ENCODE data around the gene DNPH1.

The DNPH1 gene

DNA sequence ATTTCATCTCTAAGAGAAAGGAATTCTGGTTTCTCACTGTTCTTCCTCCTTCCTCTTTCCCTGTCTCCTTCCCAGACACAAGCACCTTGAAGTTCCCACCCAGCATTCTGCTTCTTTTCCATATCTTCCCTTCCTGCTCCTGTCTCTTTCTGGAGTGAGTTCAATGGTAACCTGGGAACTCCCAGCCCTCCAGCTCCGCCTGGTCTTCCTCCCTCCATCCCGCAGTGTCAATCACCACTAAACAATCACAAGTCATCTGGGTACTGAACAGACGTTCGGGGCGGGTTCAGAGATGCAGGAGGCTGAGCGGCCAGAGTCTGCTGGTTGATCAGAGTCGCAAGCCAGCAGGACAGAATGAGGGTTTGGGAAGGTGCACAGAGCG lies 21.7 kb upstream of the DNPH1 start:
- TF ChIP-seq, protein P1, sequence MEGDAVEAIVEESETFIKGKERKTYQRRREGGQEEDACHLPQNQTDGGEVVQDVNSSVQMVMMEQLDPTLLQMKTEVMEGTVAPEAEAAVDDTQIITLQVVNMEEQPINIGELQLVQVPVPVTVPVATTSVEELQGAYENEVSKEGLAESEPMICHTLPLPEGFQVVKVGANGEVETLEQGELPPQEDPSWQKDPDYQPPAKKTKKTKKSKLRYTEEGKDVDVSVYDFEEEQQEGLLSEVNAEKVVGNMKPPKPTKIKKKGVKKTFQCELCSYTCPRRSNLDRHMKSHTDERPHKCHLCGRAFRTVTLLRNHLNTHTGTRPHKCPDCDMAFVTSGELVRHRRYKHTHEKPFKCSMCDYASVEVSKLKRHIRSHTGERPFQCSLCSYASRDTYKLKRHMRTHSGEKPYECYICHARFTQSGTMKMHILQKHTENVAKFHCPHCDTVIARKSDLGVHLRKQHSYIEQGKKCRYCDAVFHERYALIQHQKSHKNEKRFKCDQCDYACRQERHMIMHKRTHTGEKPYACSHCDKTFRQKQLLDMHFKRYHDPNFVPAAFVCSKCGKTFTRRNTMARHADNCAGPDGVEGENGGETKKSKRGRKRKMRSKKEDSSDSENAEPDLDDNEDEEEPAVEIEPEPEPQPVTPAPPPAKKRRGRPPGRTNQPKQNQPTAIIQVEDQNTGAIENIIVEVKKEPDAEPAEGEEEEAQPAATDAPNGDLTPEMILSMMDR (IDR thresholded peaks at IDR 0.05; ENCODE audit: low read length) = no peak
- TF ChIP-seq EZH2 (IDR thresholded peaks at IDR 0.05; ENCODE audit: borderline replicate concordance, low read length) = 0 out of 2 replicates have a peak, but pooled peaks have one; percentile 26
- H4K20me1 ChIP-seq (ENCODE audit: insufficient read depth, low read length) = no peaks in the 10 kb centered on the region
- H3F3A ChIP-seq (ENCODE audit: insufficient read depth, low read length) = no peaks in the 10 kb centered on the region
- H2AFZ ChIP-seq (ENCODE audit: low read length) = no peak overlapping the region
- H3K9ac ChIP-seq (ENCODE audit: low read length) = no peak overlapping the region
- no peak overlapping the region for H3K4me2 ChIP-seq (ENCODE audit: low read length)
- peaks cover 13% of the 10 kb centered on the region for H3K4me1 ChIP-seq (ENCODE audit: insufficient read depth, low read length, severe bottlenecking)
- no peaks in the 10 kb centered on the region for H3K36me3 ChIP-seq (ENCODE audit: insufficient read depth, low read length)
- no peak overlapping the region for H3K4me3 ChIP-seq (ENCODE audit: low read depth, low read length, poor library complexity, severe bottlenecking)
- H3K9me3 ChIP-seq (ENCODE audit: low read length) = no peaks in the 10 kb centered on the region
- H3K79me2 ChIP-seq (ENCODE audit: insufficient read depth, low read length) = no peaks in the 10 kb centered on the region
- H3K27me3 ChIP-seq (ENCODE audit: insufficient read depth, low read length) = peaks cover 12% of the 10 kb centered on the region; the same call in 1 of the 2 replicates
- H3K27ac ChIP-seq (ENCODE audit: low read depth, low read length, poor library complexity, severe bottlenecking) = no peak overlapping the region
- no peaks in the 10 kb centered on the region for H3K9me2 ChIP-seq (ENCODE audit: low read depth, low read length)

DNA sequence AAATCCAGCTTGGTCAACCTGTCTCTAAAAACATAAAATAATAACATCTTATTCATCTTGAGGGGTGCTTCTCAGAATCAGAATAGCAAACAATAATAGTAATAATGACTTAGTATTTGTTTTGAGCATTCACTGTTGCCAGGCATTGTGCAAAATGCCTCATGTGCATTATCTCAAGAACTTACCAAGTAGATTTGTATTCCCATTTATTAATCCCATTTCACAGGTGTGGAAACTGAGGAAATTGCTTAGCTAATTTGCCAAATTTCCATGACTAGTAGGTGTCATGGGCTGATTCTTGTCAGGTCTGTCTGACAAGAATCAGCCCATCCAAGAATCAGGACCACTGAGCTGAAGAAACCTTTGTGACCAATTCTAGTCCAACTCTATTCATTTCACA lies 19.5 kb upstream of the DNPH1 start:
- TF ChIP-seq, protein P1 (IDR thresholded peaks at IDR 0.05; ENCODE audit: low read length) = no peak
- no peak for TF ChIP-seq EZH2 (IDR thresholded peaks at IDR 0.05; ENCODE audit: borderline replicate concordance, low read length)
- Histone ChIP-seq H3K27ac (ENCODE audit: low read depth, low read length, poor library complexity, severe bottlenecking) (no peak overlapping the region), H3K36me3 (ENCODE audit: insufficient read depth, low read length) (no peaks in the 10 kb centered on the region), H3K27me3 (ENCODE audit: insufficient read depth, low read length) (peaks cover 15% of the 10 kb centered on the region; the same call in 1 of the 2 replicates), H2AFZ (ENCODE audit: low read length) (no peak overlapping the region), H3K4me1 (ENCODE audit: insufficient read depth, low read length, severe bottlenecking) (peaks cover 13% of the 10 kb centered on the region), H3K4me3 (ENCODE audit: low read depth, low read length, poor library complexity, severe bottlenecking) (no peak overlapping the region), H3K9ac (ENCODE audit: low read length) (no peak overlapping the region), H3K4me2 (ENCODE audit: low read length) (no peak overlapping the region), H3K9me3 (ENCODE audit: low read length) (no peaks in the 10 kb centered on the region), H3F3A (ENCODE audit: insufficient read depth, low read length) (no peaks in the 10 kb centered on the region), H3K9me2 (ENCODE audit: low read depth, low read length) (no peaks in the 10 kb centered on the region), H3K79me2 (ENCODE audit: insufficient read depth, low read length) (no peaks in the 10 kb centered on the region), H4K20me1 (ENCODE audit: insufficient read depth, low read length) (no peaks in the 10 kb centered on the region)

DNA sequence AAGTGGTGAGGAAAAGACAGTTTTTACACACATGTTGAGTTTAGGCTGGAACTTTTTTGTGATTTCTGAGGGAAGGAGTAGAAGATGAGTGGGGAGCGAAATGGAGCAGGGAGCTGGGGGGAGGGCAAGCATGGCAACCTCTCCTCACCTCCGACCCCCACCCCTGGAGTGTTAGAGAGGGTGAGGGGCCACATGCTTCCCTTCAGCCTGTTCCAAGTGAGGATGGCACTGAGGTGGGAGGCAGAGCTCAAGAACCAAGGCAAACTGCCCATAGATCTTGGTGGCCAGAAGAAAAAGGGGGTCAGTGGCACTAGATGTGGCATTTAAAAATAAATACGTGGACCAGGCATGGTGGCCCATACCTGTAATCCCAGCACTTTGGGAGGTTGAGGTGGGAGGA lies 18.8 kb upstream of the DNPH1 start:
- Histone ChIP-seq H3K9me2 (ENCODE audit: low read depth, low read length) (no peaks in the 10 kb centered on the region), H3K4me2 (ENCODE audit: low read length) (no peak overlapping the region; the same call in 1 of the 2 replicates), H3K4me3 (ENCODE audit: low read depth, low read length, poor library complexity, severe bottlenecking) (no peak overlapping the region), H3K9me3 (ENCODE audit: low read length) (no peaks in the 10 kb centered on the region), H3K27ac (ENCODE audit: low read depth, low read length, poor library complexity, severe bottlenecking) (no peak overlapping the region), H3K9ac (ENCODE audit: low read length) (no peak overlapping the region), H3F3A (ENCODE audit: insufficient read depth, low read length) (no peaks in the 10 kb centered on the region), H2AFZ (ENCODE audit: low read length) (no peak overlapping the region), H4K20me1 (ENCODE audit: insufficient read depth, low read length) (no peaks in the 10 kb centered on the region), H3K27me3 (ENCODE audit: insufficient read depth, low read length) (peaks cover 15% of the 10 kb centered on the region; the same call in 1 of the 2 replicates), H3K4me1 (ENCODE audit: insufficient read depth, low read length, severe bottlenecking) (peaks cover 13% of the 10 kb centered on the region), H3K79me2 (ENCODE audit: insufficient read depth, low read length) (no peaks in the 10 kb centered on the region), H3K36me3 (ENCODE audit: insufficient read depth, low read length) (no peaks in the 10 kb centered on the region)
- no peak for TF ChIP-seq EZH2 (IDR thresholded peaks at IDR 0.05; ENCODE audit: borderline replicate concordance, low read length)

Data from OCI-LY1 (cell line).